Measurements from ENCODE around the gene TRMT1L. TPM values are rescaled to one million over a fixed set of nuclear protein-coding genes. Genes with fewer than 3 reads are reported as not detected.

The TRMT1L gene
- polyA plus RNA-seq, 4 donors, result 21.8 to 25.7 (median 25.4) TPM

DNA sequence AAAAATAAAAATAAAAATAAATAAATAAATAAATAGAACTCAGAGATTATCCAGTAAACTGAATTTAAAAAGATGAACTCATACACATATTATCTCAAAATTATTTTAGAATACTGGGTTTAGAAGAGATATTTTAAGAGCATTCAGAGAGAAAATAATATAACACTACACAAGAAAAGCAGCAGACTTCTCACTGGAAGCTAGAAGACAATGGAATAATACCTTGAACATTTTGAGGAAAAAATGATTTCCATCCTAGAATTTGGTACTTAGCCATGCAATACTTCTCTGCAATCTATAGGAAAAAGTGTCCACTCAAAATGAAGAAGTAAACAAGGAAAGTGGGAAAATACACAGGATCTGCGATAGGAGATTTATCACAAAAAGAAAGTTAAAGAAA lies 24.2 kb downstream of the TRMT1L start:
- no peak for DNase-seq (ENCODE audit: low read depth in 4 of 4, low spot score in 3 of 4)

DNA sequence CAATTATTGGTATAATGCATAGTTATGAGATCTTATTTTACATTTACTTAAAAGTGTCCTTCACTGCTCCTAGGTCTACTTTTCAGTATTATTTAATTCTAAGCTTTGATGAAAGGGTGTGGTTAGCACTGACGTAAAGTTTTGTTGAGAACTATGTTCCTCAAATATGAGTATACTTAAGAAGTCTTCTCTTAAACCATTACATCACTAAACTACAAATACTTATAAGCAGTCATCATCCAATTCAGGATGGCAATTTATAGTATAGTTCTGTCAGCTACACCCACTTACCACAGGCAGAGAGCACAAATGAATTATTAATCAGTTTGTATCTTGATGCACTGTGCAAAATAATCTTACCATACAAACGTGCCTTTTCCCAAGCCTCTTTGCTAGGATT lies 27.0 kb downstream of the TRMT1L start:
- DNase-seq (ENCODE audit: low read depth in 4 of 4, low spot score in 3 of 4), result no peak

DNA sequence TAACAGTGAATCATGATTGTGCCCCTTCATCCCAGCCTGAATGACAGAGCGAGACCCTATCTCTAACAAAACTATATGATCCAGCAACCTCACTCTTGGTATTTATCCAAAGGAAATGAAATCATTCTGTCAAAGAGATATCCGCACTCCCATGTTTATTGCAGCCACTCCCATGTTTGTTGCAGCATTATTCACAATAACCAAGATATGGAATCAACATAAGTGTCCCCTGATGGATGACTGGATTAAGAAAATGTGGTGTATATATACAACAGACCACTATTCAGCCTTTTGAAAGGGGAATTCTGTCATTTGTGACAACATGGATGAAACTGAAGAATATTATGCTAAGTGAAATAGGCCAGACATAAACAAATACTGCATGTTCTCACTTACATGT lies 44.4 kb downstream of the TRMT1L start:
- no peak for DNase-seq (ENCODE audit: low read depth in 4 of 4, low spot score in 3 of 4)

DNA sequence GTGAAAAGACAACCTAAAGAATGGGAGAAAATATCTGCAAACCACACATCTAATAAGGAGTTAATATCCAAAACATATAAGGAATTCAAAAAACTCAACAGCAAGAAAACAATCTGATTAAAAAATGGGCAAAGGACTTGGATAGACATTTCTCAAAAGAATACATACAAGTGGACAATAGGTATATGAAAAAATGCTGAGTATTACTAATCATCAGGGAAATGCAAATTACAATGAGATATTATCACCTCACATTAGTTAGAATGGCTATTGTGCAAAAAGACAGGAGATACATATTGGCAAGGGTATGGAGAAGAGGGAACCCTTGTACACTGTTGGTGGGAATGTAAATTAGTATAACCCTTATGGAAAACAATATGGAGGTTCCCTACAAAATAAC lies 44.9 kb downstream of the TRMT1L start:
- DNase-seq (ENCODE audit: low read depth in 4 of 4, low spot score in 3 of 4), result no peak

DNA sequence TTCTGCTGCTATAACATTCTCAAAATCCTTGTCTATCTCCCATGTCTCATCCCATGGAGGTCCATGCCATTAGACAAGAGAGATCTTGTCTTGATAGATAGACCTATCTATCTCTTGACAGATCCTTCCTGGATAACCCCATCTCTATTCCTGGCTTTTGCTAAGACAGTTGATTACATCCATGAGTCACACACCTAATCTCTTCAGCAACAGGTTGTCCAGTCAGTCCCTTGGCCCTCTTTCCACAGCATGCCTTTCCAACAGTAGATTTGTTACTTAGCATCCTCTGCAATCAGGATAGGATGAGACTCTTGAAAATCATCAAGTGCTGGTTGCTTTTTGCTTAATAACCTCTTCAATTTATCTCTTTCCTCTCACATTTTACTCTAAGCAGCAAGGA lies 46.6 kb downstream of the TRMT1L start:
- DNase-seq (ENCODE audit: low read depth in 4 of 4, low spot score in 3 of 4), result no peak

DNA sequence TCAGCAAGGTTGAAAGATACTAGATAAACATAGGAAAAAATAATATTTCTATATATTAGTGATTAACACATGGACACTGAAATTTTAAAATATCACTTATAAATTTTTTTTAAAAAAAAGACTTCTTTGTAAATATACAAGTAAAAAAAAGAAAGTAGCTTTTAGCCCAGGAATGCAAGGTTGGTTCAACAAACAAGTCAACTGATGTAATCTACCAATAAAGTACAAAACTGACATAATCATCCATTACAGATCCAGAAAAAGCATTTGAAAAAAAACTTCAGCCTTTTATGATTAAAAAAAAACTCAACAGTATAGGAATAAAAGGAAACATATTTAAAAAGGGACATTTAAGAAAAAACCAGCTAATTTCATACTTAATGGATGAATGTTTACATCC lies 48.4 kb downstream of the TRMT1L start:
- no peak for DNase-seq (ENCODE audit: low read depth in 4 of 4, low spot score in 3 of 4)

DNA sequence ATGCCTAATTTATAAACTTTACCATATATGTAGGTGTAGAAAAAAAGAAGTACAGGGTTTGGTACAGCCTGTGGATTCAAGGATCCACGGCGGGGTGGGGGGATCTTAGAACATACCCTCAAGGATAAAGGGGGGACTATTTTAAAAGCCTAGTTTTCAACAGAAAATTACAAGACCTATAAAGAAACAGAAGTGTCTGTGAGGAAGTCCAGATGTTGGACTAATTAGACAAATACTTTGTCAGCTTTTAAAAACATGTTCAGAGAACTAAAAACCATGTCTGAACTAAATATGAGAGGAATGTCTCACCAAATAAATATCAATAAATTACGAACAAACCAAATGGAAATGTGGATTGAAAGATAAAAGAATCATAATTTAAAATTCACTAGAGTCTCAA lies 51.6 kb downstream of the TRMT1L start:
- DNase-seq (ENCODE audit: low read depth in 4 of 4, low spot score in 3 of 4), result no peak

DNA sequence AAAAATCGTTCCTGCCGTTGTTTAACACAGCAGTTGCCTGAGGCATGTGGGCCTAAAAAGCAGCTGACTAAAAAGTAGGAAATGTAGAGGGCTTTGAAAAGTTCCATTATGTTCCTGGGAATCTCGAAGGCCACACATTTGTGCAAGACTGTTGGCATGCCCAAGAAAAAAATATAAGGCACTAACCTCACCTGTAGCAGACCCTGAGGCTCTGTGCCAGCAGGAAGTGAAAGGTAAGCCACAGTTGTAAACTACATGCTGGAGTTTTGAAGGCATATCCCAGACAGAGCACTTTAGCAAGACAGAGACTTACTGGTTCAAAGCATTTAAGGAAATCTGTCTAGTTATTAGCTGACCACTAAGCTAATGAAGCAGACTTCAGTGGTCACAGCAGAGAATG lies 52.7 kb downstream of the TRMT1L start:
- no peak for DNase-seq (ENCODE audit: low read depth in 4 of 4, low spot score in 3 of 4)

DNA sequence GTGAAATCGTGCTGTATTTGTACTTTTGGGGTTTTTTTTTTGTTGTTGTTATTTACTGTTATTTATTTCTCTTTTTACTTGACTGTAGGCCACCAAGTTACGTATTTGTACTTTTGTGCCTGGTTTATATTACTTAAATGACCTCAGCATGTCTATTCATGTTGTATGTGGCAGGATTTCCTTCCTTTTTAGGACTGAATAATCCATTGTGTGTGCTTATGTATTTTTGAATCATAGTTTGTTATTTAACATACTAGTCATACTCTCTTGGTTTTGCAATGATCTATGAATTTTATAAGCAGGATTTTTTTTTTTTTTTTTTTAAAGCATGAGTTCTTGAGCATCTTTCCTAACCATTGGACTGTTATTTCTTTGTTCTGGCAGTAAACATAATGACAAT lies 60.2 kb downstream of the TRMT1L start:
- no peak for DNase-seq (ENCODE audit: low read depth in 4 of 4, low spot score in 3 of 4)

DNA sequence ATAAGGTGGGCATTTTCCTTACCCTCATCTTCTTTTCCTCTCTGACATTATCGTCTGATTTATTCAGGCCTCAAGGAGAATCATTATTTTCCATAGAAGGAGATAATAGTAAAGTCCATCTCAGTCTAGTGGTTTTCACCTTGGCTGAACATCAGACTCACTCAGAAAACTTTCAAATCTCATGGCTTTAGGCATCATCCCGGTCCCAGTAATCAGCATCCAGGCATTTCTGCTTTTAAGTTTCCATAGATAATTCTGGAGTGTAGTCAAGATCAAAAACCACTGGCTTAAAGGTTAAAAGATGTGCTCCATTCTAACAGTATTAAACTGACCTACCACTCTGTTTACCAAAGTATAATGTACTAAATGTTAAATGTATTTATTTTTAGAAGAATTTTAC lies 62.0 kb downstream of the TRMT1L start:
- DNase-seq (ENCODE audit: low read depth in 4 of 4, low spot score in 3 of 4), result no peak

DNA sequence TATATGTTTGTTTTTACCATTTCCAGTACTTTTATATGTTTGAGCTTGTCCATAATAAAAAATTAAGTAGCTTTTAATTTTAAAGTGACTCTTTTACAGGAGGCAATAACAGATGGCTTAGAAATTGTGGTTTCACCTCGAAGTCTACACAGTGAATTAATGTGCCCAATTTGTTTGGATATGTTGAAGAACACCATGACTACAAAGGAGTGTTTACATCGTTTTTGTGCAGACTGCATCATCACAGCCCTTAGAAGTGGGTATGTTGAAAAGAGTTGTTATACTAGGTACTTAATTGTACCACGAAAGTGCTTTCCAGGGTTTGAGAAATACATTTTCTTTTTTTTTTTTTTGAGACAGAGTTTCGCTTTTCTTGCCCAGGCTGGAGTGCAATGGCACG lies 65.3 kb downstream of the TRMT1L start:
- no peak for DNase-seq (ENCODE audit: low read depth in 4 of 4, low spot score in 3 of 4)

DNA sequence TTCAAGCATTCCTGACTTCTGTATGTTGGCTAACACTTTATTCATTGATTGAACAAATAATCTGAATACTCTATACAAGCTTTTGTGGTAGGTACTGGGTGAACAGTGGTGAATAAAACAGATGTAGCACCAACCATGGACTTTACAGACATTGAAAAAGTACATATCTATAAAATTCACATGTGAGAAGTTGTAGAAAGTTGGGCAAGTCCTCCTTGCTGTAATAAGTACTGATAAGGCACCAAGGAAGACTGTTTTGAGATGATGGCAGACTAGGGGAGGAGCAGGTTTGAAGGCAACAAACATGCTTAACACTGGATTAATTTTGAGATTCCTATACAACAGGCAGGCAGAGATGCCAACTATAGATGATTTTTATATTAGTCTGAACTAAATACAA lies 69.0 kb downstream of the TRMT1L start:
- DNase-seq (ENCODE audit: low read depth in 4 of 4, low spot score in 3 of 4), result no peak

DNA sequence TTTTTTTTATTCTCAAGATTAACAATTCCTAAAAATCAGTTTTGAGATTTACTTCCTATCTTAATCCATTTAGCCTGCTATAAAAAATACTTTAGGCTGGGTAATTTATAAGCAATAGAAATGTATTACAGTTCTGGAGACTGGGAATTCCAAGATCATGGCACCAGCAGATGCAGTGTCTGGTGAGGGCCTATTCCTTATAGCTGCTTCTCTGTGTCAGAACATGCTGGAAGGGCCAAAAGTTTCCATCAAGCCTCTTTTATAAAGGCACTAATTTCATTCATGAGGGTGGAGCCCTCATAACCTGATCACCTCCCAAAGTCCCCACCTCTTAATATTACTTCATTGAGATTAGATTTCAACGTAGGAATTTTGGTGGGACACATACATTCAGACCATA lies 69.7 kb downstream of the TRMT1L start:
- DNase-seq (ENCODE audit: low read depth in 4 of 4, low spot score in 3 of 4), result no peak

DNA sequence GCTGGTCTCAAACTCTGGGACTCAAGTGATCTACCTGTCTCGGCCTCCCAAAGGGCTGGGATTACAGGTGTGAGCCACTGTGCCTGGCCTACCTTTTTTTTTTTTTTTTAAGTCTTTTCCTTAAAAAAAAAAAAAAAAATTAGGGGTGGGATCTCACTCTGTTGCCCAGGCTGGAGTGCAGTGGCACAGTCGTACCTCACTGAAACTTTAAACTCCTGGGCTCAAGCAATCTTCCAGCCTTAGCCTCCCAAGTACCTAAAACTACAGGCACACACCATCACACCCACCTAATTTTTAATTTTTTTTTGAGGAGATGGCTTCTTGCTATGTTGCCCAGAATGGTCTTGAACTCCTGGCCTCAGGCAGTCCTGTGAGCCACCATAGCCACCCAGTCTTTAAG lies 72.9 kb downstream of the TRMT1L start:
- no peak for DNase-seq (ENCODE audit: low read depth in 4 of 4, low spot score in 3 of 4)

DNA sequence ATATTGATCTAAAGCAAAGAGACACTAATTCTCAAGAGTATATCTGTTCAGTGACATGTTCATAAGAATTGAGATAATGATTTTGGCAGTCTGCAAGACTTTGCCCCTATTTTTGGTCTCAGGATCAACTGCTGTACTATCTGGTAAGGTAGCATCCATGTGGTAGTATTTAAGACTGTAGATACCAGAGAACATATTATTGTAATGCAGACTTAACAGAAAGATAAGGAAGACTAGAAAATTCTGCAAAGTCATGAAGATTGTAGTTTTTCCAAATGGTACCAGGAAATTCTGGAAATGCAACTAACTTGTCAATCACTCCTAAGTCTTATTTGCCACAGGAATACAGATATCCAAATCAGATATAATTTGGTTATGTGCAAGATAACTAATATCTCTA lies 76.3 kb downstream of the TRMT1L start:
- no peak for DNase-seq (ENCODE audit: low read depth in 4 of 4, low spot score in 3 of 4)

DNA sequence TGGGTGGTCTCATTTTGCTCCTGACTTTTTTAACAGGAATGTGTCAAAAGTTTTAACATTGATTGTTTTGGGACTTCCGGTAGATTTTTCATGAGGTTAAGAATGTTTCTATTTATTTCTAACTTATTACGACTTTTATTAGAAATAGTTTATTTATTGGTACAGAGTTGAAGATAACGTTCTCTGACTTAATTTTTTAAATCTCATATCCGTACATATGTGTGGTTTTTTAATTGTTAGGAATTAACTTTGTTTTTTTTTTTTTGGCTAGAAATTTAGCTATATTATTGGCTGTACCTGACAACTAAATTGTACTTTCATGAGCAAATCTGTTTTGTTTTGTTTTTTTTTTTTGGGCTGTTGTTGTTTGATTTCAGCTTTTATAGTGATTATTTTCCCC lies 79.4 kb downstream of the TRMT1L start:
- no peak for DNase-seq (ENCODE audit: low read depth in 4 of 4, low spot score in 3 of 4)

DNA sequence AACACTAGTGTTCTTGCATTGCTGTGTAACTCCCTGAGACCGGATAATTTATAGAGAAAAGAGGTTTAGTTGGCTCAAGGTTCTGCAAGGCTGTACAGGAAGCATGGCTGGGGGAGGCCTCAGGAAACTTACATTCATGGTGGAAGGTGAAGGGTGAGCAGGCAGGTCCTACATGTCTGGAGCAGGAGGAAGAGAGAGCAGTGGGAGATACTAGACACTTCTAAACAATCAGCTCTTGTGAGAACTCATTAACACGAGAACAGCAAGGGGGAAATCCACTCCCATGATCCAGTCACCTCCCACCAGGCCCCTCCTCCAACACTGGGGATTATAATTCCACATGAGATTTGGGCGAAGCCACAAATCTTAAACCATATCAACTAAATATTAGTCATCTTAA lies 81.3 kb downstream of the TRMT1L start:
- no peak for DNase-seq (ENCODE audit: low read depth in 4 of 4, low spot score in 3 of 4)

DNA sequence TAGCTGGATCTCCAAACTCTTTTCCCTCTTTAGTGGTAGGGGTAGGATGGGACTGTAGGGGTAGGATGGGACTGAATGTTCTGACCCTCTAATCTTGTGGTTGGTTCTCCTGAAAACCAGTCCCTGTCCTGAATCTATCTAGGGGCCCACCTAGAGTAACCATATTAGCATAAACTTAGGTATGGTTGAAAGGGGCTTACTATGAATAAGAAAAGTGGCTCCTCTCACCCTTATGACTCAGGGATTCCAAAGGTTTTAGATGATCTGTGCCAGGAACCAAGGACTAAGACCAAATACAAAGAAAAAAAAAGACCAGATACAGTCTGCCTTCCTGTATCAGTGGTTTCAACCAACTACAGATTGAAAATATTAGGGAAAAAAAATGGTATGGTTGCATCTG lies 82.4 kb downstream of the TRMT1L start:
- no peak for DNase-seq (ENCODE audit: low read depth in 4 of 4, low spot score in 3 of 4)

DNA sequence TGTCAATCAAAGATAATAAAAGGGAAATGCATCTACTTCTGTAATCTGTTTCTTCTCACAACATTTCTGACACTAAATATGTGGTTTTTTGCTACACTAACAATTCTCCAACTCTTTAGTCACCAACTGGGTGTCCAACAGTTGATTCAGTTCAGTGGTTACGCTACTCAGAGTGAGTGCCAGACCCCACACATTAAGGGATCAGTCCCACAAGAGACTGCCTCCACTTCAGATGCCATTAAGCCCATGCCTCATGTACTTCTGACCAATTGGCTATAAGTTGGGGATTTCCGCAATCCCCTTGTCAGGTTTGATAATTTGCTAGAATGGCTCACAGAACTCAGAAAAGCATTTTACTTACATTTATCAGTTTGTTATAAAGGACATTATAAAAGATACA lies 83.0 kb downstream of the TRMT1L start:
- no peak for DNase-seq (ENCODE audit: low read depth in 4 of 4, low spot score in 3 of 4)

DNA sequence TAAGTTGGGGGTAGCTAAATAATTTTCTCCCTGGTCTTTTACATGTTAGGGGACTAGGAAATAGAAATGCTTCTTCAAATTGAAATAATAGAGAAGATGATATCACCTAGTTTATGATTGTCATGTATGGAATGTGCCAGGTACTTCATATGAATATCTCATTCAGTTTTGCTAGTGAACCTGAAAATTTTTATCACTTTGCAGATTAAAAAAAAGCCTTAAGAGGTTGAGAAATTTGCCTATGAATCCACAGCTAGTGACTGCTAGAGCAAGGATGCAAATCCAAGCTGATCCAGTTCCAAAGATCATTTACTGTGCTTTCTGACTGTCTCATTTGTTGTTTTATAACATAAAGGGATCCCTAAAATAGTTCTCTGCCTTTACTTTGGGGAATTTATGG lies 86.7 kb downstream of the TRMT1L start:
- no peak for DNase-seq (ENCODE audit: low read depth in 4 of 4, low spot score in 3 of 4)

DNA sequence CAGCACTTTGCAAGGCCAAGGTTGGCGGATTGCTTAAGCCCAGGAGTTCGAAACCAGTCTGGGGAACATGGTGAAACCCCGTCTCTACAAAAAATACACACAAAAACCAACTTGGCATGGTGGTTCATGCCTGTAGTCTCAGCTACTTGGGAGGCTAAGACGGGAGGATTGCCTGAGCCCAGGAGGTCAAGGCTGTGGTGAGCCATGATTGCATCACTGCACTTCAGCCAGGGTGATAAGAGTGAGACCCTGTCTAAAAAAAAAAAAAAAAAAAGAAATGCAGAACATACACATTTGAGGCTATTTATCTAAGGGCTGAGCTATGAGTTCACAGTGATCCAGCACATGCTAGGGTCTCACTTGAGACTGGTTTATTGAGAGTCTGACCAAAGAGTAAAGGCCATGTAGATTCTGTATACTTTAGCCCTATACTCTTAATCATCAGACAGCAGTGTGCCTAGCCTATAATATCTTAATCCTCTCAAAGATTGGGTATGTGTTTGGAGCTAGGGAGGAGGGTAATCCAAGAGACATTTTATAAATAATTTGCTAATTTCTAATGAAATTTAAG lies 87.5 kb downstream of the TRMT1L start:
- no peak for DNase-seq (ENCODE audit: low read depth in 4 of 4, low spot score in 3 of 4)

DNA sequence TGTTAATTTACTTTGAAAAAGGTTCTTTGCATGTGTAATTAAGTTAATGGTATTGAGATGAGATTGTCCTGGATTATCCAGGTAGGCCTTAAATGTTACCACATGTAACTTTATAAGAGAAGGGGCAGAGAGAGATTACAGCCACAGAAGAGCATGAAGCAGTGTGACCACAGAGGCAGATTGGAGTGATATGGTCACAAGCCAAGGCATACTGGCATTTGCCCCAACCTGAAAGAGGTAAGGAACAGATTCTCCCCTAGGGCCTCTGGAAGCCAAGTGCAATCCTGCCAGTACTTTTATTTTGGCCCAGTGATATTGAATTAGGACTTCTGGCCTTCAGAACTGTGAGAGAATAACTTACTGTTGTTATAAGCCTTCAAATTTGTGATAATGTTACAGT lies 88.4 kb downstream of the TRMT1L start:
- no peak for DNase-seq (ENCODE audit: low read depth in 4 of 4, low spot score in 3 of 4)
